Body of pancreas (tissue), 4 donors: Measurements from ENCODE around the gene UGT1A1. TPM values are rescaled to one million over a fixed set of nuclear protein-coding genes. Genes with fewer than 3 reads are reported as not detected.

ENCODE experiments used
- ATAC-seq: fragments of 150-250 bp; one replicate; pipeline ENCODE4 v1.9.1; 2016
- DNase-seq, 4 donors: peaks; one replicate each; pipeline ENCODE4 v3.0.0-alpha.2; 2019
- H3K27ac ChIP-seq, 4 donors: fragments of 200-600 bp; sonication (generic); 1 replicate in 3 of 4; 2 replicates in 1 of 4; pipeline versions ENCODE4 v1.5.1 to v1.6.1; 2016 to 2019; ENCODE audit warnings: mild to moderate bottlenecking in 1 of 4, mixed read lengths in 1 of 4, moderate library complexity in 1 of 4
- H3K27me3 ChIP-seq, 2 donors: fragments of 200-600 bp; sonication (generic); one replicate each; pipeline ENCODE4 v1.6.0; 2016; ENCODE audit warnings: mild to moderate bottlenecking in 1 of 2
- H3K36me3 ChIP-seq, 2 donors: fragments of 200-600 bp; sonication (generic); replicated peaks in 1 of 2; 2 replicates each; pipeline ENCODE4 v1.5.1; 2016; ENCODE audit warnings: low read depth in 2 of 2; ENCODE audit not compliant: insufficient read depth in 1 of 2
- H3K4me1 ChIP-seq: fragments of 200-600 bp; sonication (generic); one replicate; pipeline ENCODE4 v1.6.0; 2016
- H3K4me3 ChIP-seq, 2 donors: fragments of 200-600 bp; sonication (generic); 1 replicate in 1 of 2; 2 replicates in 1 of 2; pipeline ENCODE4 v1.5.1; 2016 to 2019
- H3K9me3 ChIP-seq, 3 donors: fragments of 200-600 bp; sonication (generic); 1 replicate in 2 of 3; 2 replicates in 1 of 3; pipeline ENCODE4 v1.5.1; 2016
- POLR2A ChIP-seq, 3 donors: fragments of 450-650 bp; IDR thresholded peaks; one replicate each; pipeline ENCODE4 v1.6.1; 2016; ENCODE audit warnings: antibody characterized with exemption in 3 of 3, mild to moderate bottlenecking in 2 of 3
- WGBS, 2 donors: methylation state at CpG; one replicate each; pipeline ENCODE4 v1.1.5; 2017; 5-methylcytosine and 5-hydroxymethylcytosine counted together
- intact Hi-C: fragments of 100-400 bp; cut with DNase I; formaldehyde crosslinking; loops from one replicate; pipeline ENCODE4 v1.15.1; 2023
- total RNA-seq, 2 donors: library from RNA; depleted of rRNA; stranded (reverse); fragments of >200 nt; gene quantifications; one replicate each; pipeline ENCODE4 v1.1.0, GENCODE V29; 2016
- TF ChIP-seq, protein P1 (sequence below), 7 experiments: fragments of 450-650 bp in 4 of 7; fragments of 200-600 bp in 3 of 7; sonication (generic) in 3 of 7; IDR thresholded peaks; one replicate each; pipeline ENCODE4 v1.5.1; 2016 to 2019; ENCODE audit warnings: antibody characterized with exemption in 7 of 7

The UGT1A1 gene
- total RNA-seq, 2 donors from 2014 or later: not detected

DNA sequence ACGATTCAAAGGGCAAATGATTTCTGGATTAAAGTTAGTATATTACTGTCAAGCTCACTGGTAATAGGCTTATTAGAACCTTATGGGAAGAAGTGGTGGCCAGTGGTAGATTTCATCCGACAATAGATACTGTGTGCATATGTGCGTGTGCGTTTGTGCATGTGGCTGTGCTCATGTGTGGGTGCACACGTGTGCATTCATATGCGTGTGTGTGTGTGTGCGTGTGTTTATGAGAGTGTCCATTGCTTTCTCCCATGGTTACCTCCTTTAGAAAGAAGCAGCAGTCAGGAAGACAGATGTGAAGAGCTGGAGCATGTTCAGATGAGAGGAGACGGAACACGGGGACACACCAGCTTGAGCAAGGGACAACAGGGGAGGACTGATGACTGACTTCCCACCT is 9.2 kb downstream of the UGT1A1 start:
- DNase-seq (no peak), ATAC-seq (no peak)
- no peak overlapping the region for H3K4me3 ChIP-seq
- no peaks in the 10 kb centered on the region for H3K9me3 ChIP-seq
- no peaks in the 10 kb centered on the region for H3K36me3 ChIP-seq
- WGBS, 2 donors: 80% methylated on average over 9 of the region's 9 CpGs
- no peaks in the 10 kb centered on the region for H3K4me1 ChIP-seq
- TF ChIP-seq POLR2A (IDR thresholded peaks at IDR 0.05): no peak
- TF ChIP-seq, protein P1, sequence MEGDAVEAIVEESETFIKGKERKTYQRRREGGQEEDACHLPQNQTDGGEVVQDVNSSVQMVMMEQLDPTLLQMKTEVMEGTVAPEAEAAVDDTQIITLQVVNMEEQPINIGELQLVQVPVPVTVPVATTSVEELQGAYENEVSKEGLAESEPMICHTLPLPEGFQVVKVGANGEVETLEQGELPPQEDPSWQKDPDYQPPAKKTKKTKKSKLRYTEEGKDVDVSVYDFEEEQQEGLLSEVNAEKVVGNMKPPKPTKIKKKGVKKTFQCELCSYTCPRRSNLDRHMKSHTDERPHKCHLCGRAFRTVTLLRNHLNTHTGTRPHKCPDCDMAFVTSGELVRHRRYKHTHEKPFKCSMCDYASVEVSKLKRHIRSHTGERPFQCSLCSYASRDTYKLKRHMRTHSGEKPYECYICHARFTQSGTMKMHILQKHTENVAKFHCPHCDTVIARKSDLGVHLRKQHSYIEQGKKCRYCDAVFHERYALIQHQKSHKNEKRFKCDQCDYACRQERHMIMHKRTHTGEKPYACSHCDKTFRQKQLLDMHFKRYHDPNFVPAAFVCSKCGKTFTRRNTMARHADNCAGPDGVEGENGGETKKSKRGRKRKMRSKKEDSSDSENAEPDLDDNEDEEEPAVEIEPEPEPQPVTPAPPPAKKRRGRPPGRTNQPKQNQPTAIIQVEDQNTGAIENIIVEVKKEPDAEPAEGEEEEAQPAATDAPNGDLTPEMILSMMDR (IDR thresholded peaks at IDR 0.05): no peak
- H3K27me3 ChIP-seq: no peaks in the 10 kb centered on the region
- intact Hi-C loops: no loop called here
- H3K27ac ChIP-seq: no peak overlapping the region

DNA sequence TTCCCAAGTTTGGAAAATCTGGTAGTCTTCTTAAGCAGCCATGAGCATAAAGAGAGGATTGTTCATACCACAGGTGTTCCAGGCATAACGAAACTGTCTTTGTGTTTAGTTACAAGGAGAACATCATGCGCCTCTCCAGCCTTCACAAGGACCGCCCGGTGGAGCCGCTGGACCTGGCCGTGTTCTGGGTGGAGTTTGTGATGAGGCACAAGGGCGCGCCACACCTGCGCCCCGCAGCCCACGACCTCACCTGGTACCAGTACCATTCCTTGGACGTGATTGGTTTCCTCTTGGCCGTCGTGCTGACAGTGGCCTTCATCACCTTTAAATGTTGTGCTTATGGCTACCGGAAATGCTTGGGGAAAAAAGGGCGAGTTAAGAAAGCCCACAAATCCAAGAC is 12.1 kb downstream of the UGT1A1 start:
- H3K27ac ChIP-seq: no peak overlapping the region
- no peak for DNase-seq
- no peaks in the 10 kb centered on the region for H3K27me3 ChIP-seq
- no peak for ATAC-seq
- intact Hi-C loops: no loop called here
- no peaks in the 10 kb centered on the region for H3K4me1 ChIP-seq
- no peak overlapping the region for H3K4me3 ChIP-seq
- H3K9me3 ChIP-seq: peaks cover 0 to 14% (median 0%) of the 10 kb centered on the region in 3 donors
- H3K36me3 ChIP-seq: no peaks in the 10 kb centered on the region
- TF ChIP-seq, protein P1 (IDR thresholded peaks at IDR 0.05): no peak
- TF ChIP-seq POLR2A (IDR thresholded peaks at IDR 0.05): no peak
- 73 to 78% methylated on average over 16 of the region's 16 CpGs for WGBS, 2 donors

DNA sequence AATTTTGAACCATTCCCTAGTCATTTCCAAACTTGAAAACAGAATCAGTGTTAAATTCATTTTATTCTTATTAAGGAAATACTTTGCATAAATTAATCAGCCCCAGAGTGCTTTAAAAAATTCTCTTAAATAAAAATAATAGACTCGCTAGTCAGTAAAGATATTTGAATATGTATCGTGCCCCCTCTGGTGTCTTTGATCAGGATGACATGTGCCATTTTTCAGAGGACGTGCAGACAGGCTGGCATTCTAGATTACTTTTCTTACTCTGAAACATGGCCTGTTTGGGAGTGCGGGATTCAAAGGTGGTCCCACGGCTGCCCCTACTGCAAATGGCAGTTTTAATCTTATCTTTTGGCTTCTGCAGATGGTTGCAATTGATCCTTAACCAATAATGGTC is 12.5 kb downstream of the UGT1A1 start:
- no peak for TF ChIP-seq POLR2A (IDR thresholded peaks at IDR 0.05)
- TF ChIP-seq, protein P1 (IDR thresholded peaks at IDR 0.05): no peak
- Histone ChIP-seq H3K9me3 (peaks cover 0 to 19% (median 0%) of the 10 kb centered on the region in 3 donors), H3K36me3 (no peaks in the 10 kb centered on the region), H3K4me1 (no peaks in the 10 kb centered on the region), H3K27me3 (no peaks in the 10 kb centered on the region), H3K4me3 (no peak overlapping the region), H3K27ac (no peak overlapping the region)
- 40 to 49% methylated on average over 5 of the region's 5 CpGs for WGBS, 2 donors
- DNase-seq (no peak), ATAC-seq (no peak)
- intact Hi-C loops: no loop called here

DNA sequence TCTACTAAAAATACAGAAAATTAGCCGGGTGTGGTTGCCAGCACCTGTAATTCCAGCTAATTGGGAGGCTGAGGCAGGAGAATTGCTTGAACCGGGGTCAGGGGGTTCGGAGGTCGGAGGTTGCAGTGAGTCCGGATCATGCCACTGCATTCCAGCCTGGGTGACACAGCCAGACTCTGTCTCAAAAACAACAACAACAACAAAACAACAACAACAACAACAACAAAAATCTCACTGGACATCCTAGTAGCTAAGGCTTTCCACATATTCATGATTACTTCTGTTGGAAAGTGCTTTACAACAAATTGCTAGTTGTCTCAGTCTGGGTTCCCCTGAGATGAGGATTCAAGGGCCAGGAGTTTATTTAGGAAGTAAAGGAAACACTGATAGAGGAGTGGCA is 13.8 kb downstream of the UGT1A1 start:
- intact Hi-C loops: no loop called here
- Histone ChIP-seq H3K27ac (no peak overlapping the region), H3K27me3 (no peaks in the 10 kb centered on the region), H3K36me3 (no peaks in the 10 kb centered on the region), H3K4me3 (no peak overlapping the region), H3K9me3 (peaks cover 0 to 21% (median 0%) of the 10 kb centered on the region in 3 donors), H3K4me1 (no peaks in the 10 kb centered on the region)
- ATAC-seq: no peak
- TF ChIP-seq, protein P1 (IDR thresholded peaks at IDR 0.05): no peak
- TF ChIP-seq POLR2A (IDR thresholded peaks at IDR 0.05): no peak
- WGBS, 2 donors: 79 to 83% methylated on average over 5 of the region's 5 CpGs
- DNase-seq: no peak

DNA sequence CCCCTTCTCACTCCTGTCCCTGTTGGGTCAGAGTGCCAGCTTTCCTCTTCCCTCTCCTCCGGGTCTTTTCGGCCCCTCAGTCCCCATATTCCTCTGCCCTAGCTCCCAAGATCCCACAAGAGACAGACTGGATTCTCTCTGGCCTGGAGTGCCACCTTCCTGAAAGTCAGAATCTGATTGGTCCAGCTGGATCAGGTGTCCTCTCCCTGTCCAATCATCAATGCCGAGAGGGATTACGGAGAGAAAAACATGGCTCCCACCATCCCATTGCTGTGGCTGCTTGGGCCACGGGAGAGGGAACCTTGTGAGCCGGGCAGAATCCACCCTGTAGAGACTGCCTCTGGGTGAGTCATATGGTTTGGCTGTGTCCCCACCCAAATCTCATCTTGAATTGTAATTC is 15.3 kb downstream of the UGT1A1 start:
- H3K4me1 ChIP-seq: no peaks in the 10 kb centered on the region
- H3K27ac ChIP-seq: no peak overlapping the region
- peaks cover 0 to 21% (median 0%) of the 10 kb centered on the region in 3 donors for H3K9me3 ChIP-seq
- intact Hi-C loops: no loop called here
- no peak for TF ChIP-seq POLR2A (IDR thresholded peaks at IDR 0.05)
- TF ChIP-seq, protein P1 (IDR thresholded peaks at IDR 0.05): no peak
- H3K27me3 ChIP-seq: no peaks in the 10 kb centered on the region
- DNase-seq: no peak
- no peak for ATAC-seq
- no peaks in the 10 kb centered on the region for H3K36me3 ChIP-seq
- WGBS, 2 donors: 87 to 89% methylated on average over 6 of the region's 6 CpGs
- H3K4me3 ChIP-seq: no peak overlapping the region
